ENCODE measurements around the gene SPATA24.
A peak's percentile ranks its signal among the peaks of the same experiment; 100 is the strongest.
"Not testable (repeated sequence)": the region's sequence is repeated elsewhere in the genome, so short reads cannot be mapped to it uniquely, and the experiment has no call there.

Gene SPATA24

GRCh38 chr5:139416651-139417050, 12.8 kb upstream of the SPATA24 start:
- DNase-seq, result no peak

- no peak for DNase-seq
Measured at GRCh38 chr5:139415869-139416268, 12.0 kb upstream of the SPATA24 start.

GRCh38 chr5:139415221-139415861, 11.5 kb upstream of the SPATA24 start:
- DNase-seq, result peak in 13 of 14 donors; percentile 22 to 86 (median 69)

- peak in 2 of 14 donors; percentile 30 to 65 for DNase-seq
Measured at GRCh38 chr5:139414581-139415130, 10.8 kb upstream of the SPATA24 start.

- no peak for DNase-seq
Measured at GRCh38 chr5:139413963-139414362, 10.1 kb upstream of the SPATA24 start.

GRCh38 chr5:139413153-139413552, 9.3 kb upstream of the SPATA24 start:
- no peak for DNase-seq

- no peak for DNase-seq
Measured at GRCh38 chr5:139410993-139411828, 7.3 kb upstream of the SPATA24 start.

- DNase-seq, result no peak
Measured at GRCh38 chr5:139410121-139410992, 6.5 kb upstream of the SPATA24 start.

- DNase-seq, result not testable (repeated sequence)
Measured at GRCh38 chr5:139409116-139409515, 5.2 kb upstream of the SPATA24 start.

- no peak for DNase-seq
Measured at GRCh38 chr5:139408191-139408590, 4.3 kb upstream of the SPATA24 start.

GRCh38 chr5:139407517-139407916, 3.6 kb upstream of the SPATA24 start:
- no peak for DNase-seq

- DNase-seq, result no peak
Measured at GRCh38 chr5:139406963-139407362, 3.1 kb upstream of the SPATA24 start.

GRCh38 chr5:139404484-139404840, 573 bp upstream of the SPATA24 start:
- no peak for DNase-seq

- no peak for DNase-seq
Measured at GRCh38 chr5:139403418-139403786, 487 bp downstream of the SPATA24 start.

GRCh38 chr5:139402561-139403158, 1.2 kb downstream of the SPATA24 start:
- no peak for DNase-seq

GRCh38 chr5:139401546-139401945, 2.3 kb downstream of the SPATA24 start:
- DNase-seq, result no peak

- no peak for DNase-seq
Measured at GRCh38 chr5:139399501-139400121, 4.3 kb downstream of the SPATA24 start.

- DNase-seq, result no peak
Measured at GRCh38 chr5:139397921-139398320, 6.0 kb downstream of the SPATA24 start.

- DNase-seq, result no peak
Measured at GRCh38 chr5:139396691-139397090, 7.2 kb downstream of the SPATA24 start.

GRCh38 chr5:139395844-139396640, 7.8 kb downstream of the SPATA24 start:
- DNase-seq, result peak in 1 of 14 donors; percentile 15
